ENCODE data around the gene ABI2.
A peak's percentile ranks its signal among the peaks of the same experiment; 100 is the strongest.

ABI2 gene

DNA sequence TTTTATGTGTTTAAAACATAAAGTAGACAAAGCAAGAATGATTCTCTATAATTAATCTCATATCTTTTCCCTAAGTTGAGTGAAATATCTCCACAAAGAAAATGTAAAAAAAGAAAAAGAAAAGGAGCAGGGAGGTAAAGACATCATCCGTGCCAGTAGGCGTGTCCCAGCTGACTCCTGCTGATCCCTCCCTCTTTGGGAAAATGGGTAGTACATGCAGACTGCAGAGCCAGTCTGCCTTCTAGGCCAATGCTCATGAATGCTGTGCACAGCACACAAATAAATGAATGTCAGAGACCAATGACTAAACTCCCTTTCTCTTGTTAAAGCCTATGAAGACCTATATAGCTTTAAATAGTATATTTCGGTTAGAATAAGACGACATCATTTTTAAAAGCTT is 142.2 kb downstream of the ABI2 start:
- Histone ChIP-seq H3K27me3 (replicated peaks; ENCODE audit: control insufficient read depth, insufficient read depth, low read length) (no peaks in the 10 kb centered on the region; the same call in 1 of the 2 replicates), H3K36me3 (ENCODE audit: control insufficient read depth, insufficient read depth, low read length) (no peaks in the 10 kb centered on the region), H3K4me3 (replicated peaks; ENCODE audit: low read depth, low read length) (no peak overlapping the region)
- TF ChIP-seq, protein P1, sequence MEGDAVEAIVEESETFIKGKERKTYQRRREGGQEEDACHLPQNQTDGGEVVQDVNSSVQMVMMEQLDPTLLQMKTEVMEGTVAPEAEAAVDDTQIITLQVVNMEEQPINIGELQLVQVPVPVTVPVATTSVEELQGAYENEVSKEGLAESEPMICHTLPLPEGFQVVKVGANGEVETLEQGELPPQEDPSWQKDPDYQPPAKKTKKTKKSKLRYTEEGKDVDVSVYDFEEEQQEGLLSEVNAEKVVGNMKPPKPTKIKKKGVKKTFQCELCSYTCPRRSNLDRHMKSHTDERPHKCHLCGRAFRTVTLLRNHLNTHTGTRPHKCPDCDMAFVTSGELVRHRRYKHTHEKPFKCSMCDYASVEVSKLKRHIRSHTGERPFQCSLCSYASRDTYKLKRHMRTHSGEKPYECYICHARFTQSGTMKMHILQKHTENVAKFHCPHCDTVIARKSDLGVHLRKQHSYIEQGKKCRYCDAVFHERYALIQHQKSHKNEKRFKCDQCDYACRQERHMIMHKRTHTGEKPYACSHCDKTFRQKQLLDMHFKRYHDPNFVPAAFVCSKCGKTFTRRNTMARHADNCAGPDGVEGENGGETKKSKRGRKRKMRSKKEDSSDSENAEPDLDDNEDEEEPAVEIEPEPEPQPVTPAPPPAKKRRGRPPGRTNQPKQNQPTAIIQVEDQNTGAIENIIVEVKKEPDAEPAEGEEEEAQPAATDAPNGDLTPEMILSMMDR (IDR thresholded peaks at IDR 0.05; ENCODE audit: insufficient read depth, low read length, poor library complexity, severe bottlenecking) = no peak
- DNase-seq (ENCODE audit: extremely low read depth, insufficient read length) = no peak

- TF ChIP-seq, protein P1 (IDR thresholded peaks at IDR 0.05; ENCODE audit: insufficient read depth, low read length, poor library complexity, severe bottlenecking) = no peak
- Histone ChIP-seq H3K4me3 (replicated peaks; ENCODE audit: low read depth, low read length) (no peak overlapping the region), H3K27me3 (replicated peaks; ENCODE audit: control insufficient read depth, insufficient read depth, low read length) (no peaks in the 10 kb centered on the region; the same call in 1 of the 2 replicates), H3K36me3 (ENCODE audit: control insufficient read depth, insufficient read depth, low read length) (no peaks in the 10 kb centered on the region)
- DNase-seq (ENCODE audit: extremely low read depth, insufficient read length) = no peak
These were observed 143.1 kb downstream of the ABI2 start for GRCh38 chr2:203471323-203471722.

GRCh38 chr2:203476881-203477280 is 148.7 kb downstream of the ABI2 start:
- TF ChIP-seq, protein P1 (IDR thresholded peaks at IDR 0.05; ENCODE audit: insufficient read depth, low read length, poor library complexity, severe bottlenecking) = no peak
- no peaks in the 10 kb centered on the region for H3K36me3 ChIP-seq (ENCODE audit: control insufficient read depth, insufficient read depth, low read length)
- no peak for DNase-seq (ENCODE audit: extremely low read depth, insufficient read length)
- no peak overlapping the region for H3K4me3 ChIP-seq (replicated peaks; ENCODE audit: low read depth, low read length)
- H3K27me3 ChIP-seq (replicated peaks; ENCODE audit: control insufficient read depth, insufficient read depth, low read length) = no peaks in the 10 kb centered on the region

GRCh38 chr2:203480623-203481022 is 152.4 kb downstream of the ABI2 start:
- no peaks in the 10 kb centered on the region for H3K36me3 ChIP-seq (ENCODE audit: control insufficient read depth, insufficient read depth, low read length)
- H3K4me3 ChIP-seq (replicated peaks; ENCODE audit: low read depth, low read length) = no peak overlapping the region
- TF ChIP-seq, protein P1 (IDR thresholded peaks at IDR 0.05; ENCODE audit: insufficient read depth, low read length, poor library complexity, severe bottlenecking) = no peak
- no peaks in the 10 kb centered on the region for H3K27me3 ChIP-seq (replicated peaks; ENCODE audit: control insufficient read depth, insufficient read depth, low read length)
- DNase-seq (ENCODE audit: extremely low read depth, insufficient read length) = no peak

- DNase-seq (ENCODE audit: extremely low read depth, insufficient read length) = no peak
These were observed 156.3 kb downstream of the ABI2 start for GRCh38 chr2:203484266-203485112.

More at GRCh38 chr2:203484266-203485112, 156.3 kb downstream of the ABI2 start:
- TF ChIP-seq, protein P1 (IDR thresholded peaks at IDR 0.05; ENCODE audit: insufficient read depth, low read length, poor library complexity, severe bottlenecking) = peak; percentile 87
- Histone ChIP-seq H3K36me3 (ENCODE audit: control insufficient read depth, insufficient read depth, low read length) (no peaks in the 10 kb centered on the region), H3K27me3 (replicated peaks; ENCODE audit: control insufficient read depth, insufficient read depth, low read length) (no peaks in the 10 kb centered on the region), H3K4me3 (replicated peaks; ENCODE audit: low read depth, low read length) (no peak overlapping the region)
